Activated CD4-positive, alpha-beta T cell treated with anti-CD3 and anti-CD28 coated beads, Interleukin-2, amount 50 U/mL, for 48 hours (primary cell): Measurements from ENCODE around the gene IGFBP4.
A peak's percentile ranks its signal among the peaks of the same experiment; 100 is the strongest.

Source experiments
- DNase-seq, 2 experiments: peaks; one replicate each; pipeline ENCODE4 v3.0.0-alpha.2; 2020

Gene IGFBP4

GRCh38 chr17:40472733-40473452 is 29.6 kb downstream of the IGFBP4 start:
- DNase-seq, result no peak

GRCh38 chr17:40473573-40474365 is 30.5 kb downstream of the IGFBP4 start:
- no peak for DNase-seq

GRCh38 chr17:40474419-40475002 is 31.3 kb downstream of the IGFBP4 start:
- DNase-seq, result no peak

- DNase-seq, result no peak
Observed at GRCh38 chr17:40475234-40475908, 32.1 kb downstream of the IGFBP4 start.

- no peak for DNase-seq
Observed at GRCh38 chr17:40477796-40478195, 34.5 kb downstream of the IGFBP4 start.

GRCh38 chr17:40478486-40478885 is 35.2 kb downstream of the IGFBP4 start:
- DNase-seq, result no peak

- DNase-seq, result peak; percentile 26 to 28
Observed at GRCh38 chr17:40479754-40480480, 36.7 kb downstream of the IGFBP4 start.

GRCh38 chr17:40480501-40481003 is 37.3 kb downstream of the IGFBP4 start:
- peak; percentile 83 to 87 for DNase-seq

- no peak for DNase-seq
Observed at GRCh38 chr17:40481106-40481505, 37.9 kb downstream of the IGFBP4 start.

GRCh38 chr17:40482722-40483121 is 39.5 kb downstream of the IGFBP4 start:
- DNase-seq, result no peak

- DNase-seq, result no peak
Observed at GRCh38 chr17:40483679-40484078, 40.4 kb downstream of the IGFBP4 start.

GRCh38 chr17:40484285-40484972 is 41.2 kb downstream of the IGFBP4 start:
- no peak for DNase-seq

- DNase-seq, result no peak
Observed at GRCh38 chr17:40484973-40485530, 41.8 kb downstream of the IGFBP4 start.

- DNase-seq, result peak; percentile 29 to 47
Observed at GRCh38 chr17:40485851-40486521, 42.7 kb downstream of the IGFBP4 start.

- DNase-seq, result no peak
Observed at GRCh38 chr17:40486522-40487370, 43.5 kb downstream of the IGFBP4 start.

- no peak for DNase-seq
Observed at GRCh38 chr17:40487371-40488020, 44.2 kb downstream of the IGFBP4 start.

- peak in 1 of 2 experiments; percentile 33 for DNase-seq
Observed at GRCh38 chr17:40490289-40490853, 47.1 kb downstream of the IGFBP4 start.

GRCh38 chr17:40490982-40491381 is 47.7 kb downstream of the IGFBP4 start:
- DNase-seq, result no peak

GRCh38 chr17:40491486-40491885 is 48.2 kb downstream of the IGFBP4 start:
- no peak for DNase-seq
